ENCODE data around the gene TNNC2. TPM values are rescaled to one million over a fixed set of nuclear protein-coding genes. Genes with fewer than 3 reads are reported as not detected.

The TNNC2 gene
- total and polyA plus RNA-seq, 2 of the 13 experiments (the other 11 are each of a cell fraction or from before 2014, with no cell fraction given), result 1.8 to 4.7 TPM

GRCh38 chr20:45833883-45834796, 7.0 kb upstream of the TNNC2 start (continued):
- TF ChIP-seq, protein P1, sequence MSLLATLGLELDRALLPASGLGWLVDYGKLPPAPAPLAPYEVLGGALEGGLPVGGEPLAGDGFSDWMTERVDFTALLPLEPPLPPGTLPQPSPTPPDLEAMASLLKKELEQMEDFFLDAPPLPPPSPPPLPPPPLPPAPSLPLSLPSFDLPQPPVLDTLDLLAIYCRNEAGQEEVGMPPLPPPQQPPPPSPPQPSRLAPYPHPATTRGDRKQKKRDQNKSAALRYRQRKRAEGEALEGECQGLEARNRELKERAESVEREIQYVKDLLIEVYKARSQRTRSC (CRISPR knock-in tag; IDR thresholded peaks at IDR 0.05; ENCODE audit: low read depth), result 0 out of 2 replicates have a peak, but pooled peaks have one; percentile 62
- TF ChIP-seq KDM2A (CRISPR knock-in tag; IDR thresholded peaks at IDR 0.05; ENCODE audit: borderline replicate concordance, low read depth) (peak; percentile 80), HMG20B (CRISPR knock-in tag; conservative IDR thresholded peaks at IDR 0.05) (no peak), BATF2 (CRISPR knock-in tag; IDR thresholded peaks at IDR 0.05) (0 out of 2 replicates have a peak, but pooled peaks have one; percentile 84), ZNF816 (CRISPR knock-in tag; IDR thresholded peaks at IDR 0.05; ENCODE audit: borderline replicate concordance) (peak; percentile 83; the same call in 1 of the 2 replicates), ZFAT (CRISPR knock-in tag; conservative IDR thresholded peaks at IDR 0.05) (no peak), RFX3 (CRISPR knock-in tag; IDR thresholded peaks at IDR 0.05) (no peak), EP300 (IDR thresholded peaks at IDR 0.05; ENCODE audit: low read depth in 2 of 2, low read length in 2 of 2) (0 out of 4 replicates have a peak, but pooled peaks of 1 of the 2 experiments have one; percentile 3), EP300 (CRISPR knock-in tag; IDR thresholded peaks at IDR 0.05; ENCODE audit: borderline replicate concordance) (peak; percentile 38), NFYB (CRISPR knock-in tag; IDR thresholded peaks at IDR 0.05) (no peak), ZNF280D (CRISPR knock-in tag; IDR thresholded peaks at IDR 0.05) (no peak), KLF16 (CRISPR knock-in tag; IDR thresholded peaks at IDR 0.05) (no peak; a peak in 2 of 4 replicates), ATF3 (CRISPR knock-in tag; IDR thresholded peaks at IDR 0.05) (0 out of 2 replicates have a peak, but pooled peaks have one; percentile 57), MXD4 (CRISPR knock-in tag; IDR thresholded peaks at IDR 0.05) (peak; percentile 58; the same call in 1 of the 2 replicates), ZNF17 (CRISPR knock-in tag; IDR thresholded peaks at IDR 0.05) (no peak), ELK4 (CRISPR knock-in tag; IDR thresholded peaks at IDR 0.05; ENCODE audit: borderline replicate concordance) (0 out of 2 replicates have a peak, but pooled peaks have one; percentile 14), YY1 (IDR thresholded peaks at IDR 0.05; ENCODE audit: insufficient read depth, insufficient replicate concordance, low read depth, low read length) (no peak)
- TF ChIP-seq, protein P2, sequence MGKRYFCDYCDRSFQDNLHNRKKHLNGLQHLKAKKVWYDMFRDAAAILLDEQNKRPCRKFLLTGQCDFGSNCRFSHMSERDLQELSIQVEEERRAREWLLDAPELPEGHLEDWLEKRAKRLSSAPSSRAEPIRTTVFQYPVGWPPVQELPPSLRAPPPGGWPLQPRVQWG (CRISPR knock-in tag; IDR thresholded peaks at IDR 0.05; ENCODE audit: borderline replicate concordance, low read depth), result no peak
- TF ChIP-seq, protein P3, sequence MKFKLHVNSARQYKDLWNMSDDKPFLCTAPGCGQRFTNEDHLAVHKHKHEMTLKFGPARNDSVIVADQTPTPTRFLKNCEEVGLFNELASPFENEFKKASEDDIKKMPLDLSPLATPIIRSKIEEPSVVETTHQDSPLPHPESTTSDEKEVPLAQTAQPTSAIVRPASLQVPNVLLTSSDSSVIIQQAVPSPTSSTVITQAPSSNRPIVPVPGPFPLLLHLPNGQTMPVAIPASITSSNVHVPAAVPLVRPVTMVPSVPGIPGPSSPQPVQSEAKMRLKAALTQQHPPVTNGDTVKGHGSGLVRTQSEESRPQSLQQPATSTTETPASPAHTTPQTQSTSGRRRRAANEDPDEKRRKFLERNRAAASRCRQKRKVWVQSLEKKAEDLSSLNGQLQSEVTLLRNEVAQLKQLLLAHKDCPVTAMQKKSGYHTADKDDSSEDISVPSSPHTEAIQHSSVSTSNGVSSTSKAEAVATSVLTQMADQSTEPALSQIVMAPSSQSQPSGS (CRISPR knock-in tag; IDR thresholded peaks at IDR 0.05), result no peak; the same call in 1 of the 2 replicates
